ENCODE measurements around the gene IDH1. TPM values are rescaled to one million over a fixed set of nuclear protein-coding genes. Genes with fewer than 3 reads are reported as not detected.
"Not testable (repeated sequence)": the region's sequence is repeated elsewhere in the genome, so short reads cannot be mapped to it uniquely, and the experiment has no call there.

The IDH1 gene
- total RNA-seq, 1 experiment from 2014 or later, result 80.2 TPM

DNA sequence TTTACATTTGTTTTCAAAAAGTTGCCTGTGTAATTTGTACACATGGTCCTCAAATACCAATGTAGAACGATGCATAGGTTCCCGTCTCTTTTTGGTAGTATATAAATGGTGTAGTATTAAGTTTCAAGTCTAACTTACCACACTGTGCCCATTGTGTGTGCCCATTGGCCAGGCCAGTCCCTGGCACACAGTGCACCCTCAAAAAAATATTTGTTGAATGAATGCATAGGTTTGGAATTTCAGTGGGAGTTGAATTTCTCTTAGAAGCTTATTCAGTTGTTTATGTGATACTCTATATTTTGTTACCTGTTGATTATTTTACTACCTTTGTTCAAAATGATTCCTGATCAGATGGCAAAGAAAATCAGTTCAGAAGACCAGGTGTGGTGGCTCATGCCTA lies 30.1 kb downstream of the IDH1 start:
- Histone ChIP-seq H3K27ac (ENCODE audit: low read length) (no peak overlapping the region), H3K27me3 (ENCODE audit: control insufficient read depth, insufficient read depth, low read length) (no peaks in the 10 kb centered on the region), H3K9me3 (ENCODE audit: control insufficient read depth, insufficient read depth, low read depth, low read length) (no peaks in the 10 kb centered on the region), H3K4me3 (ENCODE audit: low read depth in 2 of 2, low read length in 2 of 2) (no peak overlapping the region), H3K36me3 (ENCODE audit: control insufficient read depth, insufficient read depth, low read length) (no peaks in the 10 kb centered on the region), H3K4me1 (ENCODE audit: control insufficient read depth, insufficient read depth, low read length) (no peaks in the 10 kb centered on the region)
- ChIA-PET CTCF (no interaction called here), POLR2A (no interaction called here)
- in situ Hi-C loops (cut with HindIII; ENCODE audit: low pct_unique_long_range_greater_than_20kb, low sequenced_read_pairs), result no loop called here
- TF ChIP-seq SIN3A (IDR thresholded peaks at IDR 0.05; ENCODE audit: borderline replicate concordance, insufficient read depth, low read depth, low read length), result no peak
- TF ChIP-seq TCF7L2 (IDR thresholded peaks at IDR 0.05; ENCODE audit: low read depth, low read length), result no peak
- no peak for TF ChIP-seq POLR2AphosphoS5 (IDR thresholded peaks at IDR 0.05; ENCODE audit: low read depth, low read length)
- TF ChIP-seq, protein P1, sequence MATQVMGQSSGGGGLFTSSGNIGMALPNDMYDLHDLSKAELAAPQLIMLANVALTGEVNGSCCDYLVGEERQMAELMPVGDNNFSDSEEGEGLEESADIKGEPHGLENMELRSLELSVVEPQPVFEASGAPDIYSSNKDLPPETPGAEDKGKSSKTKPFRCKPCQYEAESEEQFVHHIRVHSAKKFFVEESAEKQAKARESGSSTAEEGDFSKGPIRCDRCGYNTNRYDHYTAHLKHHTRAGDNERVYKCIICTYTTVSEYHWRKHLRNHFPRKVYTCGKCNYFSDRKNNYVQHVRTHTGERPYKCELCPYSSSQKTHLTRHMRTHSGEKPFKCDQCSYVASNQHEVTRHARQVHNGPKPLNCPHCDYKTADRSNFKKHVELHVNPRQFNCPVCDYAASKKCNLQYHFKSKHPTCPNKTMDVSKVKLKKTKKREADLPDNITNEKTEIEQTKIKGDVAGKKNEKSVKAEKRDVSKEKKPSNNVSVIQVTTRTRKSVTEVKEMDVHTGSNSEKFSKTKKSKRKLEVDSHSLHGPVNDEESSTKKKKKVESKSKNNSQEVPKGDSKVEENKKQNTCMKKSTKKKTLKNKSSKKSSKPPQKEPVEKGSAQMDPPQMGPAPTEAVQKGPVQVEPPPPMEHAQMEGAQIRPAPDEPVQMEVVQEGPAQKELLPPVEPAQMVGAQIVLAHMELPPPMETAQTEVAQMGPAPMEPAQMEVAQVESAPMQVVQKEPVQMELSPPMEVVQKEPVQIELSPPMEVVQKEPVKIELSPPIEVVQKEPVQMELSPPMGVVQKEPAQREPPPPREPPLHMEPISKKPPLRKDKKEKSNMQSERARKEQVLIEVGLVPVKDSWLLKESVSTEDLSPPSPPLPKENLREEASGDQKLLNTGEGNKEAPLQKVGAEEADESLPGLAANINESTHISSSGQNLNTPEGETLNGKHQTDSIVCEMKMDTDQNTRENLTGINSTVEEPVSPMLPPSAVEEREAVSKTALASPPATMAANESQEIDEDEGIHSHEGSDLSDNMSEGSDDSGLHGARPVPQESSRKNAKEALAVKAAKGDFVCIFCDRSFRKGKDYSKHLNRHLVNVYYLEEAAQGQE (IDR thresholded peaks at IDR 0.05; ENCODE audit: insufficient read depth in 1 of 2, low read depth in 2 of 2, low read length in 1 of 2), result no peak
- TF ChIP-seq, protein P2, sequence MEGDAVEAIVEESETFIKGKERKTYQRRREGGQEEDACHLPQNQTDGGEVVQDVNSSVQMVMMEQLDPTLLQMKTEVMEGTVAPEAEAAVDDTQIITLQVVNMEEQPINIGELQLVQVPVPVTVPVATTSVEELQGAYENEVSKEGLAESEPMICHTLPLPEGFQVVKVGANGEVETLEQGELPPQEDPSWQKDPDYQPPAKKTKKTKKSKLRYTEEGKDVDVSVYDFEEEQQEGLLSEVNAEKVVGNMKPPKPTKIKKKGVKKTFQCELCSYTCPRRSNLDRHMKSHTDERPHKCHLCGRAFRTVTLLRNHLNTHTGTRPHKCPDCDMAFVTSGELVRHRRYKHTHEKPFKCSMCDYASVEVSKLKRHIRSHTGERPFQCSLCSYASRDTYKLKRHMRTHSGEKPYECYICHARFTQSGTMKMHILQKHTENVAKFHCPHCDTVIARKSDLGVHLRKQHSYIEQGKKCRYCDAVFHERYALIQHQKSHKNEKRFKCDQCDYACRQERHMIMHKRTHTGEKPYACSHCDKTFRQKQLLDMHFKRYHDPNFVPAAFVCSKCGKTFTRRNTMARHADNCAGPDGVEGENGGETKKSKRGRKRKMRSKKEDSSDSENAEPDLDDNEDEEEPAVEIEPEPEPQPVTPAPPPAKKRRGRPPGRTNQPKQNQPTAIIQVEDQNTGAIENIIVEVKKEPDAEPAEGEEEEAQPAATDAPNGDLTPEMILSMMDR (IDR thresholded peaks at IDR 0.05), result no peak
- no peak for DNase-seq (ENCODE audit: low read depth, low spot score)
- no peak for ATAC-seq
- BruUV-seq (replicated peaks), result no TSS peak
- intact Hi-C loops (cut with micrococcal nuclease; ENCODE audit: unreplicated experiment), result no loop called here

DNA sequence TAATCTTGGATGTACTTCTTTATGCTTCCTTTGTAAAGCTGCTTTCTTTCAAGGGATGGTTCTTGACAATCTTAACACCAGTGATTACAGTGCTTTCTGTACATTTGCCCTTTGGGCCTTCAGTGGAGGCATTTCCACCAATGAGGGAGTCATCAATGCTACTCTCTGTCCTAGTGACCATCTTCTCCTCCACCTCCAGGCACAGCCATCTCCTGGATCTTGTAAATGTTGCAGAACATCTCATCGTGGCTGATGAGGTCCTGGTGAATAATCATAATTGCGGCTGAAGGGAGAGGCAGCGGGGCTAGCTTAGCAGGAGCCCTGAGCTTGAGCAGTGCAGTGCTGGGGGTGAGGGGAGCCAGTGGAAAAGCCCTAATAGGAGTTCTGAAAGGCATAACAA lies 32.5 kb downstream of the IDH1 start:
- no peak for TF ChIP-seq POLR2AphosphoS5 (IDR thresholded peaks at IDR 0.05; ENCODE audit: low read depth, low read length)
- TF ChIP-seq, protein P1 (IDR thresholded peaks at IDR 0.05; ENCODE audit: insufficient read depth in 1 of 2, low read depth in 2 of 2, low read length in 1 of 2), result no peak
- no peaks in the 10 kb centered on the region for H3K9me3 ChIP-seq (ENCODE audit: control insufficient read depth, insufficient read depth, low read depth, low read length)
- no peak overlapping the region for H3K27ac ChIP-seq (ENCODE audit: low read length)
- no peaks in the 10 kb centered on the region for H3K4me1 ChIP-seq (ENCODE audit: control insufficient read depth, insufficient read depth, low read length)
- intact Hi-C loops (cut with micrococcal nuclease; ENCODE audit: unreplicated experiment) (no loop called here), in situ Hi-C loops (cut with HindIII; ENCODE audit: low pct_unique_long_range_greater_than_20kb, low sequenced_read_pairs) (no loop called here)
- no peak for ATAC-seq
- no peak overlapping the region for H3K4me3 ChIP-seq (ENCODE audit: low read depth in 2 of 2, low read length in 2 of 2)
- CTCF ChIA-PET, result no interaction called here
- no peaks in the 10 kb centered on the region for H3K27me3 ChIP-seq (ENCODE audit: control insufficient read depth, insufficient read depth, low read length)
- no TSS peak for BruUV-seq (replicated peaks)
- POLR2A ChIA-PET, result no interaction called here
- H3K36me3 ChIP-seq (ENCODE audit: control insufficient read depth, insufficient read depth, low read length), result no peaks in the 10 kb centered on the region
- DNase-seq (ENCODE audit: low read depth, low spot score), result no peak

DNA sequence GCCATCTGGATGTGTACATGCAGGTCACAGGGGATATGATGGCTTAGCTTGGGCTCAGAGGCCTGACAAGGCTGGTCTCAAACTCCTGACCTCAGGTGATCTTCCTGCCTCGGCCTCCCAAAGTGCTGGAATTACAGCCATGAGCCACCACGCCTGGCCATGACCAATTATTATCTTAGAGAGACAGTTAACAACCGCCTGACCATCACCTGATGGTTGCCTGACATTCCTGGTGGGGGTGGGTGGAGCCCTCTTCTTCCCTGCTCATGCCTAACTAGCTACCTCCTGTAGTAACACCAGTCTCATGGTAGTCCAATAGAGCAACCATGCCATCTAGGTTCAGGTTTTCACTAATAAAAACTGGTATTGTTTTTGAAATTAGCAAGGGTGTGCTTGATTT lies 33.0 kb downstream of the IDH1 start:
- H3K4me3 ChIP-seq (ENCODE audit: low read depth in 2 of 2, low read length in 2 of 2); H3K4me1 ChIP-seq (ENCODE audit: control insufficient read depth, insufficient read depth, low read length); H3K9me3 ChIP-seq (ENCODE audit: control insufficient read depth, insufficient read depth, low read depth, low read length); intact Hi-C loops (cut with micrococcal nuclease; ENCODE audit: unreplicated experiment); H3K36me3 ChIP-seq (ENCODE audit: control insufficient read depth, insufficient read depth, low read length); BruUV-seq (replicated peaks); CTCF ChIA-PET; H3K27ac ChIP-seq (ENCODE audit: low read length); H3K27me3 ChIP-seq (ENCODE audit: control insufficient read depth, insufficient read depth, low read length); DNase-seq (ENCODE audit: low read depth, low spot score); ATAC-seq; in situ Hi-C loops (cut with HindIII; ENCODE audit: low pct_unique_long_range_greater_than_20kb, low sequenced_read_pairs); POLR2A ChIA-PET: not testable (repeated sequence)

All from Panc1 (cell line).